ENCODE measurements around the gene ZNF71.

Gene ZNF71

DNA sequence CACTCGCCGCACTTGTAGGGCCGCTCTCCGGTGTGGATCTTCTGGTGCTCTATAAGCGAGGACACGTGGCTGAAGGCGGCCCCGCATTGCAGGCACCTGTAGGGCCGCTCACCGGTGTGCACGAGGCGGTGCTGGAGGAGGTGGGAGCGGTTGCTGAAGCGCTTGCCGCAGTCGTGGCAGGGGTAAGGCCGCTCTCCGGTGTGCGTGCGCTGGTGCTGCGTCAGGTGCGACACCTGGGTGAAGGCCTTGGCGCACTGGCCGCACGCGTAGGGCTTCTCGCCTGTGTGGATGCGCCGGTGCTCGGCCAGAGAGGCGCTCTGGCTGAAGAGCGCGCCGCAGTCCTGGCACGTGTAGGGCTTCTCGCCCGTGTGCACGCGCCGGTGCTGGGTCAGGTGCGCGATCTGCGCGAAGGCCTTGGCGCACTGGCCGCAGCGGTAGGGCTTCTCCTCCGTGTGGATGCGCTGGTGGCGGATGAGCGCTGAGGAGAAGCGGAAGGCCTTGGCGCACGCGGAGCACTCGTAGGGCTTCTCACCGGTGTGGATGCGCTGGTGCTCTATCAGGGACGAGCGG, 68.9 kb downstream of the ZNF71 start:
- Histone ChIP-seq H3K79me2 (ENCODE audit: low read length) (no peaks in the 10 kb centered on the region), H3K9ac (ENCODE audit: low read length) (no peak overlapping the region), H3K27ac (ENCODE audit: low read length) (no peak overlapping the region), H3K27me3 (ENCODE audit: low read depth, low read length) (no peaks in the 10 kb centered on the region), H3K9me3 (ENCODE audit: insufficient read depth, low read length) (peaks cover 5% of the 10 kb centered on the region; the same call in 1 of the 2 replicates), H4K20me1 (ENCODE audit: insufficient read depth, low read length) (no peaks in the 10 kb centered on the region), H3K36me3 (replicated peaks; ENCODE audit: low read depth, low read length) (peaks cover 18% of the 10 kb centered on the region), H3K4me3 (ENCODE audit: low read length) (no peak overlapping the region), H3K4me2 (ENCODE audit: low read length) (no peak overlapping the region), H2AFZ (ENCODE audit: low read depth, low read length) (no peak overlapping the region), H3K4me1 (ENCODE audit: low read length) (no peaks in the 10 kb centered on the region)
- TF ChIP-seq EZH2phosphoT487 (IDR thresholded peaks at IDR 0.05; ENCODE audit: low read depth), result no peak
- TF ChIP-seq, protein P1, sequence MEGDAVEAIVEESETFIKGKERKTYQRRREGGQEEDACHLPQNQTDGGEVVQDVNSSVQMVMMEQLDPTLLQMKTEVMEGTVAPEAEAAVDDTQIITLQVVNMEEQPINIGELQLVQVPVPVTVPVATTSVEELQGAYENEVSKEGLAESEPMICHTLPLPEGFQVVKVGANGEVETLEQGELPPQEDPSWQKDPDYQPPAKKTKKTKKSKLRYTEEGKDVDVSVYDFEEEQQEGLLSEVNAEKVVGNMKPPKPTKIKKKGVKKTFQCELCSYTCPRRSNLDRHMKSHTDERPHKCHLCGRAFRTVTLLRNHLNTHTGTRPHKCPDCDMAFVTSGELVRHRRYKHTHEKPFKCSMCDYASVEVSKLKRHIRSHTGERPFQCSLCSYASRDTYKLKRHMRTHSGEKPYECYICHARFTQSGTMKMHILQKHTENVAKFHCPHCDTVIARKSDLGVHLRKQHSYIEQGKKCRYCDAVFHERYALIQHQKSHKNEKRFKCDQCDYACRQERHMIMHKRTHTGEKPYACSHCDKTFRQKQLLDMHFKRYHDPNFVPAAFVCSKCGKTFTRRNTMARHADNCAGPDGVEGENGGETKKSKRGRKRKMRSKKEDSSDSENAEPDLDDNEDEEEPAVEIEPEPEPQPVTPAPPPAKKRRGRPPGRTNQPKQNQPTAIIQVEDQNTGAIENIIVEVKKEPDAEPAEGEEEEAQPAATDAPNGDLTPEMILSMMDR (IDR thresholded peaks at IDR 0.05; ENCODE audit: low read depth, low read length), result no peak

DNA sequence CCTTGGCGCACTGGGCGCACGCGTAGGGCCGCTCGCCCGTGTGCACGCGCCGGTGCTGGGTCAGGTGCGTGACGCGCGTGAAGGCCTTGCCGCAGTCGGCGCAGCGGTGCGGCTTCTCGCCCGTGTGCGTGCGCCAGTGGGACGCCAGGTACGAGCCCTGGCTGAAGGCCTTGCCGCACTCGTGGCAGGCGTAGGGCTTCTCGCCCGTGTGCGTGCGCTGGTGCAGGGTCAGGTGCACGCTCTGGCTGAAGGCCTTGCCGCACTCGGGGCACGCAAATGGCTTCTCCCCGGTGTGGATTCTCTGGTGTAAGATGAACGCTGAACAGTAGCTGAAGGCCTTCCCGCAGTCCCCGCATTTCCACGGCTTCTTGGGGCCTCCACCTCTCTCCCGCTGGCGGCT, 69.4 kb downstream of the ZNF71 start:
- Histone ChIP-seq H3K27ac (ENCODE audit: low read length) (no peak overlapping the region), H3K4me2 (ENCODE audit: low read length) (no peak overlapping the region), H3K4me3 (ENCODE audit: low read length) (no peak overlapping the region), H3K9me3 (ENCODE audit: insufficient read depth, low read length) (peaks cover 5% of the 10 kb centered on the region; the same call in 1 of the 2 replicates), H2AFZ (ENCODE audit: low read depth, low read length) (no peak overlapping the region), H3K27me3 (ENCODE audit: low read depth, low read length) (no peaks in the 10 kb centered on the region), H3K9ac (ENCODE audit: low read length) (no peak overlapping the region), H4K20me1 (ENCODE audit: insufficient read depth, low read length) (no peaks in the 10 kb centered on the region), H3K79me2 (ENCODE audit: low read length) (no peaks in the 10 kb centered on the region), H3K4me1 (ENCODE audit: low read length) (no peaks in the 10 kb centered on the region), H3K36me3 (replicated peaks; ENCODE audit: low read depth, low read length) (peaks cover 18% of the 10 kb centered on the region)
- TF ChIP-seq, protein P1 (IDR thresholded peaks at IDR 0.05; ENCODE audit: low read depth, low read length), result no peak
- no peak for TF ChIP-seq EZH2phosphoT487 (IDR thresholded peaks at IDR 0.05; ENCODE audit: low read depth)

DNA sequence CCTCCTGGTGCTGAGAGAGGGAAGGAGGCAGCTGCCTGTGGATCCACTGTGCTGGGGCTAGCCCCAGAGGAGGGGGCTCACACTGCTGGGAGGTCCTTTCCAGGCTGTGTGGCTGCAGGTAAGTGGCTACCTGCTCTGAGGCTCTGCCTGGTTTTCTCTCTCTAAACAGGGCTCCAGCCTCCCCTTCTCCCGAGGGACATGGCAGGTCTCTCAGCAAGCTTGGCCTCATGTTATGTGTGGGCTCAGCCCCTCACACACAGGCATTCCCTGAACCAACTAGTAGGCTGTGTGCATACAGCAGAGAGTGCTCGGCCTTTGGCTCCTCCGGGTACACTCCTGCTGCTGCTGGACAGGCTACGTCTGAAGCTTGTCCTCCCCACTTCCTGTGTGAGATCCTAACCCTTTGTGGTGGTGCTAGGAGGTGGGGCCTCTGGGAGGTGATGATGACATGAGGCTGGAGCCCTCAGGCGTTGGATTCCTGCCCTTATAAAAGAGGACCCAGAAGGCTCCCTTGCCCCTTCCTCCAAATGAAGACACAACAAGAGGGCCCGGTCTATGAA, 72.3 kb downstream of the ZNF71 start:
- no peak overlapping the region for H3K4me3 ChIP-seq (ENCODE audit: low read length)
- TF ChIP-seq, protein P1 (IDR thresholded peaks at IDR 0.05; ENCODE audit: low read depth, low read length), result no peak
- no peak for TF ChIP-seq EZH2phosphoT487 (IDR thresholded peaks at IDR 0.05; ENCODE audit: low read depth)
- peaks cover 5% of the 10 kb centered on the region; the same call in 1 of the 2 replicates for H3K9me3 ChIP-seq (ENCODE audit: insufficient read depth, low read length)
- no peak overlapping the region for H3K9ac ChIP-seq (ENCODE audit: low read length)
- peaks cover 12% of the 10 kb centered on the region for H3K79me2 ChIP-seq (ENCODE audit: low read length)
- no peaks in the 10 kb centered on the region for H3K4me1 ChIP-seq (ENCODE audit: low read length)
- H3K4me2 ChIP-seq (ENCODE audit: low read length), result no peak overlapping the region
- H3K27ac ChIP-seq (ENCODE audit: low read length), result no peak overlapping the region
- no peaks in the 10 kb centered on the region for H3K27me3 ChIP-seq (ENCODE audit: low read depth, low read length)
- peaks cover 17% of the 10 kb centered on the region for H3K36me3 ChIP-seq (replicated peaks; ENCODE audit: low read depth, low read length)
- no peak overlapping the region for H2AFZ ChIP-seq (ENCODE audit: low read depth, low read length)
- H4K20me1 ChIP-seq (ENCODE audit: insufficient read depth, low read length), result no peaks in the 10 kb centered on the region

DNA sequence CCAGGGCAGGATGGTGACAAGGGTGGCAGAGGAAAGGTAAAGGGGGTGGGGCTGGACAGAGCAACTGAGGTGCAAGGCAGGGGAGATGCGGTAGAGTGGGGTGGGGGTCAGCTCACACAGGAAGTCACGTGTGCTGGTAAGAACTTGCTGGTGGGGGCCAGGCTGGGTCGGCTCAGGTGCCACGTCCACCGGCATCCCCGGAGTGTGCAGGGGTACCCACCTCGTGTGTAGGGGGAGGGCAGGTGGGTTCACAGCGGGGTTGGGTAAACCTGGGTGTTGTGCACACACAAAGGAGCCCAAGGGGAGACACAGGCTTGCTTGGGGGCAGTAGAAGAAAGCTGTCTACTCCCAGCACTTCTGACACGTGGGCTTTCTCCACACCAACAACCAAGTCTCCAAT, 73.6 kb downstream of the ZNF71 start:
- H3K4me3 ChIP-seq (ENCODE audit: low read length), result no peak overlapping the region
- H3K36me3 ChIP-seq (replicated peaks; ENCODE audit: low read depth, low read length), result peaks cover 16% of the 10 kb centered on the region
- H3K9me3 ChIP-seq (ENCODE audit: insufficient read depth, low read length), result peaks cover 3% of the 10 kb centered on the region; the same call in 1 of the 2 replicates
- no peak overlapping the region for H3K27ac ChIP-seq (ENCODE audit: low read length)
- no peak for TF ChIP-seq EZH2phosphoT487 (IDR thresholded peaks at IDR 0.05; ENCODE audit: low read depth)
- TF ChIP-seq, protein P1 (IDR thresholded peaks at IDR 0.05; ENCODE audit: low read depth, low read length), result no peak
- no peaks in the 10 kb centered on the region for H3K27me3 ChIP-seq (ENCODE audit: low read depth, low read length)
- H4K20me1 ChIP-seq (ENCODE audit: insufficient read depth, low read length), result no peaks in the 10 kb centered on the region
- peaks cover 12% of the 10 kb centered on the region for H3K79me2 ChIP-seq (ENCODE audit: low read length)
- H3K4me1 ChIP-seq (ENCODE audit: low read length), result no peaks in the 10 kb centered on the region
- H3K9ac ChIP-seq (ENCODE audit: low read length), result no peak overlapping the region
- H2AFZ ChIP-seq (ENCODE audit: low read depth, low read length), result no peak overlapping the region
- H3K4me2 ChIP-seq (ENCODE audit: low read length), result no peak overlapping the region
